ENCODE data around the gene FAM163A.
"Not testable (repeated sequence)": the region's sequence is repeated elsewhere in the genome, so short reads cannot be mapped to it uniquely, and the experiment has no call there.

The FAM163A gene

GRCh38 chr1:179817056-179817455, 74.0 kb downstream of the FAM163A start:
- no peak for DNase-seq

DNA sequence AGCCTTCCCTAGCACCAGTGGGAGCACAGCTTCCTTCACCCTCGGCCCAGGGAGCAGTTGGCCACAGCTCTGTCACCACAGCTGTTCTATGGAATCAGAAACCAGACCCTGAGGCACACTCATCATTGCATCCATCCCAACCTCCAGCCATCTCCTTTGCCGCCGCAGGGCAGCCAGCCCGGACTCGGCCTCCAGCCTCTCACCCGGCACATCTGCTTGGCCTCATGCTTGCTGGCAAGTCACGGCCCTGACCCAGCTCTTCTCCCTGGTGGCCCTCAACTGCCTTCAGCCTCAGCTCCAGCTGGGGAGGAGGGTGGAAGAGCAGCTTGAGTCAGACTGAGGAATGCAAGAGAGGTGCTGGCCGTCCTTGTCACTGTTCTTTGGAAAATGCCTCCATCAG, 74.7 kb downstream of the FAM163A start:
- no peak for DNase-seq

- no peak for DNase-seq
Measured at GRCh38 chr1:179818260-179818659, 75.2 kb downstream of the FAM163A start.

- DNase-seq: no peak
Measured at GRCh38 chr1:179818743-179819173, 75.7 kb downstream of the FAM163A start.

GRCh38 chr1:179820226-179820970, 77.3 kb downstream of the FAM163A start:
- no peak for DNase-seq

DNA sequence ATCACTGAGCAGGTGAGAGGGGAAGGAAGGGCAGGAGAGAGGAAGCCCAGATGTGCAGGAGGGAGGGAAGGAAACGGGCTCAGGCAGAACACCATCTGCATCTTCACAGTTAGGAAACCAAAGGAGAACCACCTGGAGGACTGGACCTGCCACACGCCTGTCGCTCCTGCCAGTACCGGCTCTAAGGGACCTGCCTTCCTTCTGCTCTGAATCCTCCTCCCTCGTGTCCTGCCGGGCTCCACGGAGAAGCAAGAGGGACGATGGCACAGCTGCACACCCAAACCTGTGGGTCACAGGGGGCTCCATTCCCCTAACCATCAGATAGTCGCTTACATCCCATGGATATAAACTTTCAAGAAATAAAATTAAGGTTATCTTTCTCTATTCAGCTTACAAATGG, 78.4 kb downstream of the FAM163A start:
- DNase-seq: no peak

- DNase-seq: no peak
Measured at GRCh38 chr1:179822065-179822464, 79.0 kb downstream of the FAM163A start.

DNA sequence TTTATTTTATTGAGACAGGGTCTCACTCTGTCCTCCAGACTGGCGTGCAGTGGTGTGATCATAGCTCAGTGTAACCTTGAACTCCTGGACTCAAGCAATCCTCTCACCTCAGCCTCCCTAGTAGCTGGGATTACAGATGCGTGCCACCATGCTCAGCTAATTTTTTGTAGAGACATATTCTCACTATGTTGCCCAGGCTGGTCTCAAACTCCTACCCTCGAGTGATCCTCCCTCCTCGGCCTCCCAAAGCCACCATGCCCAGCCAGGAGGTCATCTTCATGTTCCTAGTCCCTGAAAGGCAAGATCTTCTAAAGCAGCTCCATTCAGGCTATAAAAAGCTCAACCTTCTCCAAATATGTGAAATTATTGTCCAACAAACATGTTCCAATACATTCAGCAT, 80.6 kb downstream of the FAM163A start:
- DNase-seq: no peak

DNA sequence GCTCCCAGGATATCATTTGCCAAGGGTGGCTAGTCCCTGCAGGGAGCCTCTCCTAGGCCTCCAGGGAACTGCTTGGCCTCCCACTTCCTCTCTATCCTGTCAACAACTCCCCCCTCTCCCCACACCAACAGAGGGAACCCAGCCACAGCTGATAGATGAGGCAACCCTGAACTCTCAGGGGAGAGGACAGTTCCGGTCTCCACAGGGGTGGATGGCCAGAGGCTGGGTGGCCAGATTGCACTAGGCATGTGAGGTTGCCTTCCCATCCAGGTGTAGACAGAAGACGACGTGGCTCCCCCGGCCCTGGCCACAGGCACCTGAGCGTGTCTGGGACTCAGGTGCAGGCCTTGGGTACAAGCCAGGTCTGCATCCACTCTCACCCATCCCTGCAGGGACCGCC, 81.2 kb downstream of the FAM163A start:
- DNase-seq: peak; percentile 27 to 35

- no peak for DNase-seq
Measured at GRCh38 chr1:179825206-179825605, 82.1 kb downstream of the FAM163A start.

DNA sequence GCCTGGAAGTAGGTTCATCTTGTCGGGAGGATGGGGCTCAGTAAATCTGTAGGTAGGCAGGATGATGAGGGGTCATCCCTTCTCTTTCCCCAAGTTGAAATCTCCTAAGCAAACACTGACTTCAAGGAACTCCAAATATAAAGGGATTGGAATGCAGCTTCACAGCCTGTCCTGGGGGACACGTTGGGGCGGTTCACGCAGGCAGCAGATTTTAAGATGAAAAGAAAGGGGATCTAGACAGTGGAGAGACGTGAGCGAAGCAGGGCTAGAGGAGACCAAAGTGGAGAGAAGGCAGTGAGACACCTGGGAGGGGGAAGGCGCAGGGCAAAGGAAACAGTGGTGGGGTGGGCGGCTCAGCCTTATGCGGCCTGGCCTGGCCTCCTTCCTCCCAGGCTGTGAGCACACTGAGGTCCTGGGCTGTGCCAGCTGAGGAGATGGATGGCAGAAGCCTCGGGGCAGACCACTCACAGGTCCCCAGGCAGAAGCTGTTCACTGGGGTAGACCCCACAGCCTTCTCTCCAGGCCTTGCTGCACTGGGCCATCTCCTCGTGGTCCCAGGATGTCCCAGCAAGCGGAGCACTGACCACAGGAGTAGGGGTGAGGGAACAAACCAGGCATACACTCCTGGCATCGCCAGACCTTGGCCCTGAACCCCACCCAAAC, 82.8 kb downstream of the FAM163A start:
- DNase-seq: no peak

DNA sequence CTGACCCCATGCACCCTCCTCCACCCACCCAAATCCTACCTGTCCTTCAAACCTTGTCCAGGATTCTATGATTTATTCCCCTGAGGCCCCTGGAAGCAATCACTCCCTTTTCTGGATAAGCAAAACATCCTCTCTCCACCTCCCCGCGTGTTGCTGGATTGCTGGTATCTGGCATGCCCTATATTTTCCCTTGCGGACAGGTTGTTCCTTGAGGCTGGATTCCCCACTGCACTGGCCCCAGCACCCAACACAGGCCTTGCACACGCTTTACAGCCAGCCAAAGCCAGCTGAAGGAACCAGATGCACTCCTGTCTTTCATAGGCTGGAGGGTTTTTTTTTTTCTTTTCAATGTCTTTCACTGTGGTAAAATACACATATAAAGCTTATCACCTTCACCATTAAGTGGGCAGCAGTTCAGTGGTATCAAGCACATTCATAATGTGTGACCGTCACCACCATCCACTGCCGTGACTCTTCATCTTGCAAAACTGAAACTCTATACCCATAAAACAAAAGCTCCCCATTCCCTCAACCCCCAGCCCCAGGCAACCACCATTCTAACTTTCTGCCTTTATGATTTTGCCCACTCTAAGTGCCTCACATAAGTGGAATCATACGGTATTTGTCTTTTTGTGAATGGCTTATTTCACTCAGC, 83.7 kb downstream of the FAM163A start:
- DNase-seq: no peak

DNA sequence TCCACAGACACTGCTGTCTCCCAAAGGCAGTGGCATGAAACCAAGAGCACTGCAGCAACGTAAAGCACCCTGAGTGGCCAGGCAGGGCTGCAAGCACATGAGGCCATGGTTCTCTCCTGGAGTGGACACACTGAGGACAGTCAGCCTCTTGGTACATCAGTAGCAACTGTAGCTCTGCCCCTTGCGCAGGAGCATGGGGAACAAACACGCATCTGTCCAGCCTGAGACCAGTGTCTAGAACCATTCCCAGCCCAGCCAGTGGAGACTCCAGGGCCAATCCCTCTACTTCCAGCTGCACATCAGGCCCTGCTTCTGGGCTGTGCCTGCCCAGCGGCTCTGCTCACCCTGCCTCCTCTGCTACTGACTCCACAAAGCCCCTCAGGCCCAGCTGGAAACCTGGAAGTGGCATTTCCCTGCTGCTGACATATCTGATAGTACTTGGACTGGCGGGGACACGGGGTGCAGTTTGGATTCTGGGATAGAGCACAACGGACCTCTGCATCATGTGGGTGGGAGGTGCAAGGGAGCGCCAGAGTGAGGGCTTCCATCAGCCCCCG, 85.5 kb downstream of the FAM163A start:
- DNase-seq: no peak

DNA sequence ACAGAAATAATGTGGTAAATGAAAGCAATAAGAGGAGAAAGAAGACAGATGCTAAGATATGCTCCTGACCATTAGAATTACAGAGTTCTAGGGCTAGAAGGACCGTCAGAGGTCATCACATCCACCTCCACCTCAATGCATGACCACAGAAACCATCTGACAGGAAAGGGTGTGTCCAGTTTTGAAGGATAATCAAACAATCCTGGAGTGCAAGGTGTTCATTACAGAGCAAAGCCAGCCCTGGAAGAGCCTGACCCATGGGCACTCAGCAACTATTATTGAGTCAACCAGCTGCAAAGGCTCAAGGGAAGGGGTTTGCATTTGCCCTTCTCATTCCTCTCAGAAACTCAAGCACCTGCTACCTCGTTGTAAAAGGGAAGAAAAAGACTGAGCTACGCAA, 88.1 kb downstream of the FAM163A start:
- DNase-seq: no peak

GRCh38 chr1:179831852-179832699, 89.0 kb downstream of the FAM163A start:
- DNase-seq: no peak

GRCh38 chr1:179836686-179837445, 93.8 kb downstream of the FAM163A start:
- DNase-seq: not testable (repeated sequence)

DNA sequence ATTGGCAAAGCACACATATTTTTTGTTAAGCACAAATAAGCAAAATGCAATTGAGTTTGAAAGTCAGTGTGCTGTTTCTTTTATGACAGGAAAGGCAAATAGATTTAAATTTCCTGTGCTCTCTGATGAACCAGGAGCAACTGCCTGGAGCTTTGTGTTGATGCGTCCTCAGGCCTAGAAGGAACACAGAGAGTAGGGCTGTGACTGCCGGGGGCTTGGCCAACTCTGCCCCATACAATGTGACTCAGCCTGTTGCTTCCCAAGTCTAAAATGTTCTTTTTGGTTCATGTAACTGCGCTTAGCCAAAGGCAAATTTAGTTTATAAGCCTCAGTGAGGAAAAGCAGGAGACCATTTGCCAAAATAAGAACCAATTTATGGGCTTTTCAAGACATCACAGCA, 97.0 kb downstream of the FAM163A start:
- DNase-seq: no peak

GRCh38 chr1:179848233-179848632, 105.1 kb downstream of the FAM163A start:
- no peak for DNase-seq

- DNase-seq: no peak
Measured at GRCh38 chr1:179853102-179853501, 110.0 kb downstream of the FAM163A start.

DNA sequence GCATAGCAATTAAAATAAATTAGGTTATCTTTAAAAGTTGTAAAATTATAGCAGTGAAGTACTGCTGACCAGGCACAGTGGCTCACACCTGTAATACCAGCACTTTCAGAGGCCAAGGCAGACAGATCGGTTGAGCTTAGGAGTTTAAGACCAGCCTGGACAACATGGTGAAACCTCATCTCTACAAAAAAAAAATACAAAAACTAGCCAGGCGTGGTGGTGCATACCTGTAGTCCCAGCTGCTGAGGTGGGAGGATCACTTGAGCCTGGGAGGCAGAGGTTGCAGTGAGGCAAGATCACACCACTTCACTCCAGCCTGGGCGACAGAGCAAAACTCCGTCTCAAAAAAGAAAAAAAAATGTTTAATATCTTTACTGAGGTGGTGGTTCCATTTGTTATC, 112.7 kb downstream of the FAM163A start:
- not testable (repeated sequence) for DNase-seq

GRCh38 chr1:179856296-179856695, 113.2 kb downstream of the FAM163A start:
- DNase-seq: peak; percentile 29 to 36

DNA sequence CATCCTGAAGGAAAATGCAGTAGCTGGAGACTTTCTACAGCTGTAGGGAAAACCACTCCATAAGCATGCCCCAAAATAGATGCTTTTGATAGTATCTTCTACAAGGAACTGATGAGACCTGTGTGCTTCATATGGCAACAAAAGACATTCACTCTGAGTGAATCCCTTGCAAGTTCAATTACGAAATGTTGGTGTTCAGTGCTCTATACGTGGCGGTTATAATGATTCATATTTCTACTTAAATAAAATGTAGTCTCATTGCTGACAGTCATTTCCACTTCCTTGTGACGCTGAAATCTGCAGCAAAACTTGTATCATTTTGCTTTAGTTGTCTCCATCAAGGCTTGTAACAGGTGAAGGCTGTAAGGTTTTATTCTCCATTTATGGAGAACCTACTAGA, 113.9 kb downstream of the FAM163A start:
- peak; percentile 17 to 50 for DNase-seq
